ACC112 (cell line): ENCODE data around the gene KCP.

Experiments used
- H2AFZ ChIP-seq: fragments of 200-600 bp; sonication (generic); one replicate; pipeline ENCODE4 v1.6.0; 2017; ENCODE audit warnings: antibody characterized with exemption, low read length; ENCODE audit not compliant: unreplicated experiment
- H3K27ac ChIP-seq: fragments of 200-600 bp; sonication (generic); 2 replicates; pipeline ENCODE4 v1.5.1; 2014; ENCODE audit warnings: low read depth, mild to moderate bottlenecking, antibody characterized with exemption, low read length, moderate library complexity
- H3K27me3 ChIP-seq: fragments of 200-600 bp; sonication (generic); 2 replicates; pipeline ENCODE4 v1.6.1; 2014; ENCODE audit warnings: mild to moderate bottlenecking, antibody characterized with exemption, low read length, moderate library complexity, mixed read lengths; ENCODE audit not compliant: insufficient read depth
- H3K36me3 ChIP-seq: fragments of 200-600 bp; sonication (generic); 2 replicates; pipeline ENCODE4 v1.6.1; 2016; ENCODE audit warnings: mild to moderate bottlenecking, antibody characterized with exemption, low read length, moderate library complexity, mixed read lengths; ENCODE audit not compliant: insufficient read depth
- H3K4me1 ChIP-seq: fragments of 200-600 bp; sonication (generic); one replicate; pipeline ENCODE4 v1.6.1; 2016; ENCODE audit warnings: low read length, mixed read lengths; ENCODE audit not compliant: insufficient read depth, unreplicated experiment, control insufficient read depth
- H3K4me3 ChIP-seq: fragments of 200-600 bp; sonication (generic); 2 replicates; pipeline ENCODE4 v1.5.1; 2014; ENCODE audit warnings: mild to moderate bottlenecking, low read depth, low read length
- H3K79me2 ChIP-seq: fragments of 200-600 bp; sonication (generic); one replicate; pipeline ENCODE4 v1.6.0; 2016; ENCODE audit warnings: low read length; ENCODE audit not compliant: control insufficient read depth, unreplicated experiment, insufficient read depth

Gene KCP

GRCh38 chr7:128827248-128827958 lies 83.1 kb downstream of the KCP start:
- Histone ChIP-seq H3K79me2 (peaks cover 22% of the 10 kb centered on the region), H2AFZ (no peak overlapping the region), H3K27ac (peak overlapping the region; percentile 86), H3K4me3 (peak overlapping the region; percentile 37; the same call in 1 of the 2 replicates), H3K36me3 (no peaks in the 10 kb centered on the region), H3K4me1 (peaks cover 30% of the 10 kb centered on the region), H3K27me3 (no peaks in the 10 kb centered on the region)

GRCh38 chr7:128826916-128827247 lies 83.6 kb downstream of the KCP start:
- Histone ChIP-seq H2AFZ (no peak overlapping the region), H3K79me2 (peaks cover 16% of the 10 kb centered on the region)

More at GRCh38 chr7:128826916-128827247, 83.6 kb downstream of the KCP start:
- Histone ChIP-seq H3K4me3 (no peak overlapping the region), H3K4me1 (peaks cover 30% of the 10 kb centered on the region), H3K27ac (peak overlapping the region; percentile 86; the same call in 1 of the 2 replicates), H3K27me3 (no peaks in the 10 kb centered on the region), H3K36me3 (no peaks in the 10 kb centered on the region)
